ENCODE measurements around the gene ODAM. TPM values are rescaled to one million over a fixed set of nuclear protein-coding genes. Genes with fewer than 3 reads are reported as not detected.
"Not testable (repeated sequence)": the region's sequence is repeated elsewhere in the genome, so short reads cannot be mapped to it uniquely, and the experiment has no call there.

The ODAM gene
- total RNA-seq, 1 donor from 2014 or later: not detected

DNA sequence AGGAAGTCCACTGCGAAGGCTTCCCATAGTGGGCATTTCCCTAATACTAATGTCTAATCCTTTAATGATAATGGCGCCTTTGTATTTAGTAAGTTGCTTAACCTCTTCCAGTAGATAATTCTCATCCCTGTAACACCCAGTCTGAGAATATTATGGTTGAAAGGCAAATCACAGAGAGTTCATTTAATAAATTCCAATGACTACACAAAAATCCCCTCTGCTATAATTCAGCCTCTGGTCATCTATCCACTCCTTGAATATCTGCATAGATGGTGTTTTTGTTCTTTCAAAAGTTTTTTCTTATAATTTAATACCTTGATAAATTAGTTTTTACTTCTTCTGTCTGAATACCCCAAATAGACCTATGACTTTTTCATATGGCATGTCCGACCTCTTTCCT lies 25.9 kb downstream of the ODAM start:
- H3K9ac ChIP-seq (ENCODE audit: low read length); H3K4me1 ChIP-seq (ENCODE audit: insufficient read depth, low read length); H3K4me2 ChIP-seq (ENCODE audit: low read length); H3K4me3 ChIP-seq (ENCODE audit: insufficient read depth, low read depth, low read length); DNase-seq (ENCODE audit: low read depth); H3K36me3 Mint-ChIP-seq (ENCODE audit: low read depth, unreplicated experiment); FAIRE-seq; H3K9me3 Mint-ChIP-seq (ENCODE audit: unreplicated experiment); H3K27me3 Mint-ChIP-seq (ENCODE audit: low read depth, unreplicated experiment); H3K9me3 ChIP-seq (ENCODE audit: insufficient read depth, low read depth, low read length); H3K79me2 ChIP-seq (ENCODE audit: insufficient read depth, low read length); H3K27ac Mint-ChIP-seq (ENCODE audit: unreplicated experiment); H3K4me3 Mint-ChIP-seq (ENCODE audit: unreplicated experiment); H3K27ac ChIP-seq (ENCODE audit: low read depth, low read length); H4K20me1 ChIP-seq (ENCODE audit: insufficient read depth, low read length); H3K27me3 ChIP-seq (ENCODE audit: insufficient read depth, low read length); H3K36me3 ChIP-seq (ENCODE audit: insufficient read depth, low read length); H3K4me1 Mint-ChIP-seq (ENCODE audit: low read depth, unreplicated experiment); H2AFZ ChIP-seq (ENCODE audit: low read depth, low read length): not testable (repeated sequence)

- H4K20me1 ChIP-seq (ENCODE audit: insufficient read depth, low read length); H3K4me2 ChIP-seq (ENCODE audit: low read length); H3K4me3 ChIP-seq (ENCODE audit: insufficient read depth, low read depth, low read length); H3K79me2 ChIP-seq (ENCODE audit: insufficient read depth, low read length); H3K36me3 ChIP-seq (ENCODE audit: insufficient read depth, low read length); H3K9me3 ChIP-seq (ENCODE audit: insufficient read depth, low read depth, low read length); H3K4me1 Mint-ChIP-seq (ENCODE audit: low read depth, unreplicated experiment); FAIRE-seq; H3K27ac ChIP-seq (ENCODE audit: low read depth, low read length); H3K27me3 ChIP-seq (ENCODE audit: insufficient read depth, low read length); H3K27ac Mint-ChIP-seq (ENCODE audit: unreplicated experiment); H3K27me3 Mint-ChIP-seq (ENCODE audit: low read depth, unreplicated experiment); H3K9me3 Mint-ChIP-seq (ENCODE audit: unreplicated experiment); H3K4me3 Mint-ChIP-seq (ENCODE audit: unreplicated experiment); H3K9ac ChIP-seq (ENCODE audit: low read length); H3K4me1 ChIP-seq (ENCODE audit: insufficient read depth, low read length); H3K36me3 Mint-ChIP-seq (ENCODE audit: low read depth, unreplicated experiment); DNase-seq (ENCODE audit: low read depth); H2AFZ ChIP-seq (ENCODE audit: low read depth, low read length): not testable (repeated sequence)
Observed at GRCh38 chr4:70221818-70222217, 26.3 kb downstream of the ODAM start.

DNA sequence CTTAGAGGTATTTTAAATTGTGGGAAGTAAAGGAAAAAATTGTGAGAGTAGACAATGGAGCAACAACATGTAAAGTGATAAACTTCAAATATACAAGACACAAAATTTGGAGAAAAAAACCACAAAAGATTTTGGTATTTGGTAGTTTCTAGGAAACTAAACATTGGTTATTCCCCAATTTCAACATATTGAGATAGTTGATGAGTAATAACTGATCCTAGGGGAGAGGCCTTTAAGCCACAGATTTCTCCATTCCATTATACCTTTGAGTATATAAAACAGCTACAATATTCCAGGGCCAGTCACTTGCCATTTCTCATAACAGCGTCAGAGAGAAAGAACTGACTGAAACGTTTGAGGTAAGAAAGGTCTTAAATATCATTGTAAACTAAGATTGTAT lies 30.3 kb downstream of the ODAM start, which contains the start of gene FDCSP:
TSS of gene FDCSP (plus strand) at position 301 of the 400 bp plus-strand sequence. CDS start 5,071 bp downstream, outside the sequence.
- H3K4me2 ChIP-seq (ENCODE audit: low read length): no peak within 1 kb of the TSS
- no peaks in the 10 kb centered on the region for H3K79me2 ChIP-seq (ENCODE audit: insufficient read depth, low read length)
- H3K4me3 ChIP-seq (ENCODE audit: insufficient read depth, low read depth, low read length): no peak within 1 kb of the TSS
- FAIRE-seq: no peak
- Mint-ChIP-seq H3K27me3 (ENCODE audit: low read depth, unreplicated experiment) (no peaks in the 10 kb centered on the region), H3K36me3 (ENCODE audit: low read depth, unreplicated experiment) (no peaks in the 10 kb centered on the region), H3K9me3 (ENCODE audit: unreplicated experiment) (no peaks in the 10 kb centered on the region), H3K4me1 (ENCODE audit: low read depth, unreplicated experiment) (no peaks in the 10 kb centered on the region), H3K27ac (ENCODE audit: unreplicated experiment) (no peak within 1 kb of the TSS), H3K4me3 (ENCODE audit: unreplicated experiment) (no peak within 1 kb of the TSS)
- H3K4me1 ChIP-seq (ENCODE audit: insufficient read depth, low read length): no peaks in the 10 kb centered on the region
- no peak within 1 kb of the TSS for H2AFZ ChIP-seq (ENCODE audit: low read depth, low read length)
- TF ChIP-seq CTCF (IDR thresholded peaks at IDR 0.05; ENCODE audit: insufficient read depth, low read depth, low read length) (no peak), EZH2 (IDR thresholded peaks at IDR 0.05; ENCODE audit: insufficient read depth, low read length) (no peak)
- no peak within 1 kb of the TSS for H3K27ac ChIP-seq (ENCODE audit: low read depth, low read length)
- DNase-seq (ENCODE audit: low read depth): no peak
- no peak within 1 kb of the TSS for H3K9ac ChIP-seq (ENCODE audit: low read length)
- no peaks in the 10 kb centered on the region for H3K9me3 ChIP-seq (ENCODE audit: insufficient read depth, low read depth, low read length)
- no peaks in the 10 kb centered on the region for H3K27me3 ChIP-seq (ENCODE audit: insufficient read depth, low read length)
- no peaks in the 10 kb centered on the region for H4K20me1 ChIP-seq (ENCODE audit: insufficient read depth, low read length)
- H3K36me3 ChIP-seq (ENCODE audit: insufficient read depth, low read length): no peaks in the 10 kb centered on the region

DNA sequence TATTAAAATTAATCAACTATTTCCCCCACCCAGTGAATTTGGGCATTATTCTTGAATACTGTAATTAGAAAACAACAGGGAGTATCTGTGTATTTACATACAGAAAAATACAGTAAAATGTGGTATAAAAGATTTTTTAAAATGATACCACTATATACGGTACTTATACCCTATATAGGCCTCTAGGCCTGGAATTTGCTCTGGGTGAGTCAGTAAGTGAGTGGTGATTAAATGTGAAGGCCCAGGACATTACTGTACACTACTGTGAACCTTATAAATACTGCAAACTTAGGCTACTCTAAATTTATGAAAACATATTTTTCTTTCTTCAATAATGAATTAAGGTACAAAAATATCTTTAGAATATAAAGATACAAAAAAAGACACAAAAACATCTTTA lies 40.6 kb downstream of the ODAM start:
- Histone ChIP-seq H3K27me3 (ENCODE audit: insufficient read depth, low read length) (no peaks in the 10 kb centered on the region), H3K27ac (ENCODE audit: low read depth, low read length) (no peak overlapping the region), H2AFZ (ENCODE audit: low read depth, low read length) (no peak overlapping the region), H3K9me3 (ENCODE audit: insufficient read depth, low read depth, low read length) (no peaks in the 10 kb centered on the region), H3K4me1 (ENCODE audit: insufficient read depth, low read length) (no peaks in the 10 kb centered on the region), H3K4me3 (ENCODE audit: insufficient read depth, low read depth, low read length) (no peak overlapping the region), H3K36me3 (ENCODE audit: insufficient read depth, low read length) (no peaks in the 10 kb centered on the region), H4K20me1 (ENCODE audit: insufficient read depth, low read length) (no peaks in the 10 kb centered on the region), H3K9ac (ENCODE audit: low read length) (no peak overlapping the region), H3K4me2 (ENCODE audit: low read length) (no peak overlapping the region), H3K79me2 (ENCODE audit: insufficient read depth, low read length) (no peaks in the 10 kb centered on the region)
- no peaks in the 10 kb centered on the region for H3K36me3 Mint-ChIP-seq (ENCODE audit: low read depth, unreplicated experiment)
- DNase-seq (ENCODE audit: low read depth) (no peak), FAIRE-seq (no peak)
- no peak overlapping the region for H3K27ac Mint-ChIP-seq (ENCODE audit: unreplicated experiment)
- no peaks in the 10 kb centered on the region for H3K27me3 Mint-ChIP-seq (ENCODE audit: low read depth, unreplicated experiment)
- peaks cover 23% of the 10 kb centered on the region for H3K4me1 Mint-ChIP-seq (ENCODE audit: low read depth, unreplicated experiment)
- no peaks in the 10 kb centered on the region for H3K9me3 Mint-ChIP-seq (ENCODE audit: unreplicated experiment)
- no peak overlapping the region for H3K4me3 Mint-ChIP-seq (ENCODE audit: unreplicated experiment)
- no peak for TF ChIP-seq CTCF (IDR thresholded peaks at IDR 0.05; ENCODE audit: insufficient read depth, low read depth, low read length)
